ENCODE measurements around the gene HS6ST3.

HS6ST3 gene

DNA sequence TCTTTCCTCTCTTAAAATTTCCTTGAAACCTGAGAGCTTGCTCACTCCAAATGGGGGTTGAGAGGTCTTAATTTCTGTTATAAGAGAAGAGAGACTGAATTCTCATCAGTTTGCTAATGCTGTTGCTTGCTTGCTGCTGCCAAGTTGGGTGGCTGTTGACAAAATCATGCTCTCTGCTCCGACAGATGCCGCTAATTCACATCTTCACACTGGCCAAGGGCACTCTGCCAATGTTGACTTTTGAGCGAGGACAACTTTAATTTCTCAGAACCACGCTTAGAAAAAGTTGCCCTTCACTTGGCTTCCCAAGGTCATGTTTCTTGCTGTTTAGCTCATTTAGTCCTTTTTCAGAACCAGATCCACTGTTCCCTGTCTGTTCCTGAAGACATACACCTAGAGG, 402.9 kb downstream of the HS6ST3 start:
- Histone ChIP-seq H3K79me2 (ENCODE audit: insufficient read depth, low read length) (no peaks in the 10 kb centered on the region), H3K27me3 (ENCODE audit: insufficient read depth, low read length) (no peaks in the 10 kb centered on the region), H3F3A (ENCODE audit: insufficient read depth, low read length) (no peaks in the 10 kb centered on the region), H3K27ac (ENCODE audit: low read depth, low read length, poor library complexity, severe bottlenecking) (no peak overlapping the region), H2AFZ (ENCODE audit: low read length) (no peak overlapping the region), H3K36me3 (ENCODE audit: insufficient read depth, low read length) (no peaks in the 10 kb centered on the region), H3K4me3 (ENCODE audit: low read depth, low read length, poor library complexity, severe bottlenecking) (no peak overlapping the region), H3K9me2 (ENCODE audit: low read depth, low read length) (no peaks in the 10 kb centered on the region), H3K9ac (ENCODE audit: low read length) (no peak overlapping the region), H3K4me1 (ENCODE audit: insufficient read depth, low read length, severe bottlenecking) (no peaks in the 10 kb centered on the region), H4K20me1 (ENCODE audit: insufficient read depth, low read length) (no peaks in the 10 kb centered on the region), H3K9me3 (ENCODE audit: low read length) (no peaks in the 10 kb centered on the region), H3K4me2 (ENCODE audit: low read length) (no peak overlapping the region)
- TF ChIP-seq EZH2 (IDR thresholded peaks at IDR 0.05; ENCODE audit: borderline replicate concordance, low read length) = no peak
- TF ChIP-seq, protein P1, sequence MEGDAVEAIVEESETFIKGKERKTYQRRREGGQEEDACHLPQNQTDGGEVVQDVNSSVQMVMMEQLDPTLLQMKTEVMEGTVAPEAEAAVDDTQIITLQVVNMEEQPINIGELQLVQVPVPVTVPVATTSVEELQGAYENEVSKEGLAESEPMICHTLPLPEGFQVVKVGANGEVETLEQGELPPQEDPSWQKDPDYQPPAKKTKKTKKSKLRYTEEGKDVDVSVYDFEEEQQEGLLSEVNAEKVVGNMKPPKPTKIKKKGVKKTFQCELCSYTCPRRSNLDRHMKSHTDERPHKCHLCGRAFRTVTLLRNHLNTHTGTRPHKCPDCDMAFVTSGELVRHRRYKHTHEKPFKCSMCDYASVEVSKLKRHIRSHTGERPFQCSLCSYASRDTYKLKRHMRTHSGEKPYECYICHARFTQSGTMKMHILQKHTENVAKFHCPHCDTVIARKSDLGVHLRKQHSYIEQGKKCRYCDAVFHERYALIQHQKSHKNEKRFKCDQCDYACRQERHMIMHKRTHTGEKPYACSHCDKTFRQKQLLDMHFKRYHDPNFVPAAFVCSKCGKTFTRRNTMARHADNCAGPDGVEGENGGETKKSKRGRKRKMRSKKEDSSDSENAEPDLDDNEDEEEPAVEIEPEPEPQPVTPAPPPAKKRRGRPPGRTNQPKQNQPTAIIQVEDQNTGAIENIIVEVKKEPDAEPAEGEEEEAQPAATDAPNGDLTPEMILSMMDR (IDR thresholded peaks at IDR 0.05; ENCODE audit: low read length) = no peak

GRCh38 chr13:96499656-96500055, 409.7 kb downstream of the HS6ST3 start:
- H2AFZ ChIP-seq (ENCODE audit: low read length) = no peak overlapping the region
- no peak overlapping the region for H3K4me2 ChIP-seq (ENCODE audit: low read length)
- TF ChIP-seq, protein P1 (IDR thresholded peaks at IDR 0.05; ENCODE audit: low read length) = no peak
- no peak for TF ChIP-seq EZH2 (IDR thresholded peaks at IDR 0.05; ENCODE audit: borderline replicate concordance, low read length)
- H3K79me2 ChIP-seq (ENCODE audit: insufficient read depth, low read length) = no peaks in the 10 kb centered on the region
- H3K36me3 ChIP-seq (ENCODE audit: insufficient read depth, low read length) = no peaks in the 10 kb centered on the region
- no peak overlapping the region for H3K27ac ChIP-seq (ENCODE audit: low read depth, low read length, poor library complexity, severe bottlenecking)
- no peaks in the 10 kb centered on the region for H4K20me1 ChIP-seq (ENCODE audit: insufficient read depth, low read length)
- no peaks in the 10 kb centered on the region for H3F3A ChIP-seq (ENCODE audit: insufficient read depth, low read length)
- no peaks in the 10 kb centered on the region for H3K9me3 ChIP-seq (ENCODE audit: low read length)
- H3K27me3 ChIP-seq (ENCODE audit: insufficient read depth, low read length) = peaks cover 3% of the 10 kb centered on the region; the same call in 1 of the 2 replicates
- H3K4me3 ChIP-seq (ENCODE audit: low read depth, low read length, poor library complexity, severe bottlenecking) = no peak overlapping the region
- no peak overlapping the region for H3K9ac ChIP-seq (ENCODE audit: low read length)
- H3K9me2 ChIP-seq (ENCODE audit: low read depth, low read length) = no peaks in the 10 kb centered on the region
- H3K4me1 ChIP-seq (ENCODE audit: insufficient read depth, low read length, severe bottlenecking) = no peaks in the 10 kb centered on the region

- H4K20me1 ChIP-seq (ENCODE audit: insufficient read depth, low read length) = no peaks in the 10 kb centered on the region
- no peaks in the 10 kb centered on the region for H3K79me2 ChIP-seq (ENCODE audit: insufficient read depth, low read length)
- H3K27ac ChIP-seq (ENCODE audit: low read depth, low read length, poor library complexity, severe bottlenecking) = no peak overlapping the region
- no peaks in the 10 kb centered on the region for H3K36me3 ChIP-seq (ENCODE audit: insufficient read depth, low read length)
- no peaks in the 10 kb centered on the region for H3K4me1 ChIP-seq (ENCODE audit: insufficient read depth, low read length, severe bottlenecking)
- H3K9ac ChIP-seq (ENCODE audit: low read length) = no peak overlapping the region
- no peak overlapping the region for H3K4me2 ChIP-seq (ENCODE audit: low read length)
- no peaks in the 10 kb centered on the region for H3F3A ChIP-seq (ENCODE audit: insufficient read depth, low read length)
- H3K9me3 ChIP-seq (ENCODE audit: low read length) = no peaks in the 10 kb centered on the region
- TF ChIP-seq, protein P1 (IDR thresholded peaks at IDR 0.05; ENCODE audit: low read length) = no peak
- no peak for TF ChIP-seq EZH2 (IDR thresholded peaks at IDR 0.05; ENCODE audit: borderline replicate concordance, low read length)
- H3K9me2 ChIP-seq (ENCODE audit: low read depth, low read length) = no peaks in the 10 kb centered on the region
- H3K27me3 ChIP-seq (ENCODE audit: insufficient read depth, low read length) = peaks cover 3% of the 10 kb centered on the region; the same call in 1 of the 2 replicates
- H3K4me3 ChIP-seq (ENCODE audit: low read depth, low read length, poor library complexity, severe bottlenecking) = no peak overlapping the region
- no peak overlapping the region for H2AFZ ChIP-seq (ENCODE audit: low read length)
Measured at GRCh38 chr13:96500953-96501352, 411.0 kb downstream of the HS6ST3 start.

Measured in OCI-LY1 (cell line).